Endodermal cell (in vitro differentiated cells): ENCODE measurements around the gene CSNK1E. TPM values are rescaled to one million over a fixed set of nuclear protein-coding genes. Genes with fewer than 3 reads are reported as not detected.

ENCODE experiments used
- DNase-seq: peaks from one replicate; pipeline ENCODE4 v3.0.0-alpha.2; 2017
- H3K27ac ChIP-seq: 2 replicates; pipeline ENCODE4 v1.5.1; 2013; ENCODE audit warnings: mild to moderate bottlenecking, low read depth, low read length, moderate library complexity
- H3K27me3 ChIP-seq: 2 replicates; pipeline ENCODE4 v1.6.1; 2013; ENCODE audit warnings: mild to moderate bottlenecking, low read length, moderate library complexity; ENCODE audit not compliant: insufficient read depth, control insufficient read depth, poor library complexity, severe bottlenecking
- H3K36me3 ChIP-seq: 2 replicates; pipeline ENCODE4 v1.7.0; 2013; ENCODE audit warnings: mild to moderate bottlenecking, low read length, moderate library complexity; ENCODE audit not compliant: control insufficient read depth, insufficient read depth
- H3K4me1 ChIP-seq: one replicate; pipeline ENCODE4 v1.7.0; 2013; ENCODE audit warnings: low read length; ENCODE audit not compliant: control insufficient read depth, insufficient read depth
- H3K4me3 ChIP-seq: 2 replicates; pipeline ENCODE4 v1.5.1; 2013; ENCODE audit warnings: mild to moderate bottlenecking, low read length, moderate library complexity
- H3K9ac ChIP-seq: 2 replicates; pipeline ENCODE4 v1.6.1; 2013; ENCODE audit warnings: mild to moderate bottlenecking, low read length, moderate library complexity; ENCODE audit not compliant: poor library complexity, severe bottlenecking; ENCODE audit errors: extremely low read depth
- H3K9me3 ChIP-seq: 2 replicates; pipeline ENCODE4 v1.6.1; 2013; ENCODE audit warnings: mild to moderate bottlenecking, low read length, moderate library complexity; ENCODE audit not compliant: control insufficient read depth
- H3K27ac Mint-ChIP-seq: 2 replicates; pipeline ENCODE4 v1.8.0; 2020; ENCODE audit warnings: mixed read lengths
- H3K27me3 Mint-ChIP-seq: 2 replicates; pipeline ENCODE4 v1.8.0; 2021; ENCODE audit warnings: mild to moderate bottlenecking, mixed read lengths; ENCODE audit not compliant: insufficient read depth
- H3K36me3 Mint-ChIP-seq: 2 replicates; pipeline ENCODE4 v1.8.0; 2020; ENCODE audit warnings: low read depth, mixed read lengths
- H3K4me1 Mint-ChIP-seq: 2 replicates; pipeline ENCODE4 v1.8.0; 2020; ENCODE audit warnings: mixed read lengths
- H3K4me3 Mint-ChIP-seq: 2 replicates; pipeline ENCODE4 v1.8.0; 2020; ENCODE audit warnings: mild to moderate bottlenecking, moderate library complexity, mixed read lengths
- H3K9me3 Mint-ChIP-seq: 2 replicates; pipeline ENCODE4 v1.8.0; 2020; ENCODE audit warnings: mild to moderate bottlenecking, mixed read lengths
- WGBS, 2 experiments: methylation state at CpG; one replicate each; pipeline versions ENCODE4 v1.1.5 to v1.1.7; 2013; ENCODE audit warnings: missing lambda C conversion rate in 2 of 2, mixed read lengths in 1 of 2; ENCODE audit not compliant: insufficient coverage in 1 of 2, insufficient read length in 1 of 2; 5-methylcytosine and 5-hydroxymethylcytosine counted together
- total RNA-seq, 2 donors: library from RNA; stranded (reverse); fragmentation: NEBNext Ultra II Directional in 1 of 2; extraction: Animal tissue kit (Norgen Biotek cat#: 25700) in 1 of 2; gene quantifications; 2 replicates in 1 of 2; 3 replicates in 1 of 2; pipeline ENCODE4 v1.2.1, GENCODE V29; 2021
- TF ChIP-seq, protein P1 (sequence below): fragments of 200-600 bp; sonication (generic); conservative IDR thresholded peaks from 2 replicates; pipeline ENCODE4 v1.5.0; 2021; ENCODE audit warnings: antibody characterized with exemption, mild to moderate bottlenecking

CSNK1E gene
- total RNA-seq, 2 donors from 2014 or later: 224 to 229 TPM

DNA sequence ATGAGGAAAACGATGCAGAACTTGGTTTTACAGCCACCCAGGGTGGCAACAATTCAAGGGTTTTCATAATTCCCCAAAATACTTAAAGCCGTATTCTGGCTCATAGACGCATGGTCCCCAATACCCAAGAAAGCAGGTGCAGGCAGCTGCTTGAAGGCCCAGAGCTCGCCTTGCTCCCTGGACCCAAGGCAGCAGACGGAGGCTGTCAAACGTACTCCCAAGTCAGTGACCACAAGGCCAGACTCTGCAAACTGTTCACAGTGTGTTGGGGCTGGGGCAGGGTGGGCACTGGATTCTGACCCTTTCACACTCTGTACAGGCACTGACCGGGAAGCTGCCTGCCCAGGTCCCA, 65.9 kb downstream of the CSNK1E start:
- Histone ChIP-seq H3K4me1 (no peaks in the 10 kb centered on the region), H3K4me3 (no peak overlapping the region), H3K36me3 (peaks cover 12% of the 10 kb centered on the region), H3K9ac (no peak overlapping the region), H3K9me3 (no peaks in the 10 kb centered on the region), H3K27me3 (no peaks in the 10 kb centered on the region), H3K27ac (no peak overlapping the region)
- Mint-ChIP-seq H3K4me1 (no peaks in the 10 kb centered on the region), H3K36me3 (peaks cover 38% of the 10 kb centered on the region), H3K9me3 (peaks cover 2% of the 10 kb centered on the region), H3K27me3 (no peaks in the 10 kb centered on the region), H3K4me3 (no peak overlapping the region), H3K27ac (no peak overlapping the region)
- 95 to 96% methylated on average over 7 of the region's 7 CpGs for WGBS, 2 experiments
- no peak for DNase-seq
- TF ChIP-seq, protein P1, sequence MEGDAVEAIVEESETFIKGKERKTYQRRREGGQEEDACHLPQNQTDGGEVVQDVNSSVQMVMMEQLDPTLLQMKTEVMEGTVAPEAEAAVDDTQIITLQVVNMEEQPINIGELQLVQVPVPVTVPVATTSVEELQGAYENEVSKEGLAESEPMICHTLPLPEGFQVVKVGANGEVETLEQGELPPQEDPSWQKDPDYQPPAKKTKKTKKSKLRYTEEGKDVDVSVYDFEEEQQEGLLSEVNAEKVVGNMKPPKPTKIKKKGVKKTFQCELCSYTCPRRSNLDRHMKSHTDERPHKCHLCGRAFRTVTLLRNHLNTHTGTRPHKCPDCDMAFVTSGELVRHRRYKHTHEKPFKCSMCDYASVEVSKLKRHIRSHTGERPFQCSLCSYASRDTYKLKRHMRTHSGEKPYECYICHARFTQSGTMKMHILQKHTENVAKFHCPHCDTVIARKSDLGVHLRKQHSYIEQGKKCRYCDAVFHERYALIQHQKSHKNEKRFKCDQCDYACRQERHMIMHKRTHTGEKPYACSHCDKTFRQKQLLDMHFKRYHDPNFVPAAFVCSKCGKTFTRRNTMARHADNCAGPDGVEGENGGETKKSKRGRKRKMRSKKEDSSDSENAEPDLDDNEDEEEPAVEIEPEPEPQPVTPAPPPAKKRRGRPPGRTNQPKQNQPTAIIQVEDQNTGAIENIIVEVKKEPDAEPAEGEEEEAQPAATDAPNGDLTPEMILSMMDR: no peak

DNA sequence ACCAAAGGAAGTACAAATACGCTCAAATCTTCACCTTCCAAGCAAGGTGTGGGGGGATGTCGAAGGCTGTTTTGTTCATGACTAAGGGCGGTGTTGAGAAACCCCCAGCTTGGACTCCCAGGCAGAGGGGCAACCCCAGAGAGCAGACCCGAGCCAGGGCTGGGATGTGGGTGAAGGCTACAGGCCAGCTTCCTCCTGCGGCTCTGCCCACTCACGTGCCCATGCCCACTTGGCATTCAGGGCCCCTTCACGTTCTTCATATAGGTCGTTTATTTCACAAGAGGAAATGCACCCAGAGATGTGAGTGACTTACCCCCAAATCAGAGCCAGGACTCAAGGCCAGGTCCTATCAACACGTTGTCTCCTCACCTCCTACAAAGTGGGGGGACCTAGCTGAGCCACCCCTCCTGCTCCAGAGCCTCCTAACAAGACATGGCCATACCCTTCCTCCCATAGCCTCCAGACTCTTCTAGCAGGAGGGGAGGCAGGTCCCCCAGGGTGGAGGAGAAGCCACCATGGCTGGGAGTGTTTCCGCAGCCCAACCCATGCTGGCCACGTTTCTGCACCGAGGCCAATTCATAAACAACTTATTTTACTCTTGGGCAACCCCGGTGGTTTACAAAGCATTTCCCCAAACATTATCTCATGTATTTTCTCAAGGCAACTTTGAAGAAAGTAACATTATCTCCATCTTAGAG, 66.4 kb downstream of the CSNK1E start:
- Histone ChIP-seq H3K9me3 (no peaks in the 10 kb centered on the region), H3K4me1 (no peaks in the 10 kb centered on the region), H3K4me3 (no peak overlapping the region), H3K36me3 (peaks cover 13% of the 10 kb centered on the region), H3K27me3 (no peaks in the 10 kb centered on the region), H3K9ac (no peak overlapping the region), H3K27ac (no peak overlapping the region)
- Mint-ChIP-seq H3K36me3 (peaks cover 38% of the 10 kb centered on the region), H3K9me3 (peaks cover 2% of the 10 kb centered on the region), H3K27me3 (no peaks in the 10 kb centered on the region), H3K27ac (no peak overlapping the region), H3K4me3 (no peak overlapping the region), H3K4me1 (no peaks in the 10 kb centered on the region)
- 94 to 97% methylated on average over 9 to 13 of the region's 13 CpGs for WGBS, 2 experiments
- TF ChIP-seq, protein P1: no peak
- no peak for DNase-seq

GRCh38 chr22:38249803-38250642, 67.2 kb downstream of the CSNK1E start:
- Histone ChIP-seq H3K27me3 (no peaks in the 10 kb centered on the region), H3K4me3 (no peak overlapping the region), H3K4me1 (no peaks in the 10 kb centered on the region), H3K36me3 (peaks cover 13% of the 10 kb centered on the region), H3K9ac (no peak overlapping the region), H3K27ac (no peak overlapping the region), H3K9me3 (no peaks in the 10 kb centered on the region)
- Mint-ChIP-seq H3K4me1 (no peaks in the 10 kb centered on the region), H3K27me3 (no peaks in the 10 kb centered on the region), H3K4me3 (no peak overlapping the region), H3K36me3 (peaks cover 38% of the 10 kb centered on the region), H3K27ac (no peak overlapping the region), H3K9me3 (peaks cover 2% of the 10 kb centered on the region)
- WGBS, 2 experiments: 92 to 93% methylated on average over 17 to 25 of the region's 25 CpGs
- TF ChIP-seq, protein P1: no peak
- no peak for DNase-seq
